Adrenal gland (tissue), 12 donors: ENCODE results near the gene MMP15. TPM values are rescaled to one million over a fixed set of nuclear protein-coding genes. Genes with fewer than 3 reads are reported as not detected.
A peak's percentile ranks its signal among the peaks of the same experiment; 100 is the strongest.

Experiments used
- DNase-seq, 7 donors: peaks; one replicate each; pipeline ENCODE4 v3.0.0-alpha.2; 2019 to 2020
- H3K27ac ChIP-seq, 5 donors: fragments of 200-600 bp; sonication (generic) in 4 of 5; 1 replicate in 3 of 5; 2 replicates in 2 of 5; pipeline versions ENCODE4 v1.5.1 to v1.8.0; 2016 to 2020; ENCODE audit warnings: mild to moderate bottlenecking in 1 of 5
- H3K27me3 ChIP-seq: fragments of 200-600 bp; 2 replicates; pipeline ENCODE4 v1.8.0; 2021
- H3K36me3 ChIP-seq, 2 donors: fragments of 200-600 bp; replicated peaks in 1 of 2; 1 replicate in 1 of 2; 2 replicates in 1 of 2; pipeline versions ENCODE4 v1.5.1 to v1.8.0; 2018 to 2022
- H3K4me1 ChIP-seq, 2 donors: fragments of 200-600 bp; replicated peaks in 1 of 2; 1 replicate in 1 of 2; 2 replicates in 1 of 2; pipeline versions ENCODE4 v1.5.1 to v1.8.0; 2018 to 2021
- H3K4me3 ChIP-seq, 4 donors: fragments of 200-600 bp; sonication (generic) in 3 of 4; one replicate each; pipeline ENCODE4 v1.5.1; 2016 to 2018
- H3K9me3 ChIP-seq, 3 donors: fragments of 200-600 bp; sonication (generic) in 1 of 3; replicated peaks in 1 of 3; 1 replicate in 2 of 3; 2 replicates in 1 of 3; pipeline versions ENCODE4 v1.5.1 to v1.8.0; 2016 to 2021
- POLR2A ChIP-seq, 2 donors: fragments of 450-650 bp; IDR thresholded peaks; one replicate each; pipeline ENCODE4 v1.6.1; 2017; ENCODE audit warnings: antibody characterized with exemption in 2 of 2, mild to moderate bottlenecking in 2 of 2, moderate library complexity in 1 of 2
- WGBS, 4 donors: extraction: QIAGEN DNeasy Blood & Tissue Kit in 2 of 4; methylation state at CpG; one replicate each; pipeline versions ENCODE4 v1.1.5 to v1.1.7; 2013 to 2017; 5-methylcytosine and 5-hydroxymethylcytosine counted together
- intact Hi-C, 2 donors: fragments of 100-400 bp; cut with DNase I; formaldehyde crosslinking; loops; one replicate each; pipeline versions ENCODE4 v1.14.1 to v1.15.0; 2022 to 2023
- polyA plus RNA-seq, 3 donors: library from polyadenylated mRNA; stranded (reverse); fragments of 200-250 nt in 2 of 3; fragments of 350-450 nt in 1 of 3; fragmentation: Illumina TruSeq in 1 of 3; extraction: RNeasy Lipid Tissue Mini Kit (QIAGEN cat#74804) in 1 of 3; gene quantifications; one replicate each; pipeline ENCODE4 v1.2.3, GENCODE V29; 2013 to 2014
- total RNA-seq, 9 donors: library from RNA; depleted of rRNA in 4 of 9; stranded (reverse); fragments of >200 nt in 4 of 9; fragments of 120-200 nt in 1 of 9; fragmentation: NEBNext Ultra II Directional in 1 of 9; extraction: Animal tissue kit (Norgen Biotek cat#: 25700) in 1 of 9; gene quantifications; one replicate each; pipeline versions ENCODE4 v1.1.0 to v1.2.4, GENCODE V29; 2013 to 2023
- TF ChIP-seq, protein P1 (sequence below), 6 experiments: fragments of 450-650 bp in 4 of 6; fragments of 200-600 bp in 2 of 6; sonication (generic) in 1 of 6; IDR thresholded peaks; 1 replicate in 5 of 6; 2 replicates in 1 of 6; pipeline versions ENCODE4 v1.5.1 to v1.8.0; 2016 to 2021; ENCODE audit warnings: antibody characterized with exemption in 6 of 6, mild to moderate bottlenecking in 2 of 6, moderate library complexity in 1 of 6
- donor health status: healthy with polysubstance abuse.
- donor health status: Bipolar disorder and iron deficiency.
- donor health status: DM: yes; HTN: yes; CAD: no.
- donor health status: DM: no; HTN: no; CAD: no.
- donor health status: DM: no; HTN: no; CAD: no.
- donor health status: DM: yes; HTN: yes; CAD: no.

The MMP15 gene
- total and polyA plus RNA-seq, 12 donors, result 2.5 to 11.4 (median 7.2) TPM

DNA sequence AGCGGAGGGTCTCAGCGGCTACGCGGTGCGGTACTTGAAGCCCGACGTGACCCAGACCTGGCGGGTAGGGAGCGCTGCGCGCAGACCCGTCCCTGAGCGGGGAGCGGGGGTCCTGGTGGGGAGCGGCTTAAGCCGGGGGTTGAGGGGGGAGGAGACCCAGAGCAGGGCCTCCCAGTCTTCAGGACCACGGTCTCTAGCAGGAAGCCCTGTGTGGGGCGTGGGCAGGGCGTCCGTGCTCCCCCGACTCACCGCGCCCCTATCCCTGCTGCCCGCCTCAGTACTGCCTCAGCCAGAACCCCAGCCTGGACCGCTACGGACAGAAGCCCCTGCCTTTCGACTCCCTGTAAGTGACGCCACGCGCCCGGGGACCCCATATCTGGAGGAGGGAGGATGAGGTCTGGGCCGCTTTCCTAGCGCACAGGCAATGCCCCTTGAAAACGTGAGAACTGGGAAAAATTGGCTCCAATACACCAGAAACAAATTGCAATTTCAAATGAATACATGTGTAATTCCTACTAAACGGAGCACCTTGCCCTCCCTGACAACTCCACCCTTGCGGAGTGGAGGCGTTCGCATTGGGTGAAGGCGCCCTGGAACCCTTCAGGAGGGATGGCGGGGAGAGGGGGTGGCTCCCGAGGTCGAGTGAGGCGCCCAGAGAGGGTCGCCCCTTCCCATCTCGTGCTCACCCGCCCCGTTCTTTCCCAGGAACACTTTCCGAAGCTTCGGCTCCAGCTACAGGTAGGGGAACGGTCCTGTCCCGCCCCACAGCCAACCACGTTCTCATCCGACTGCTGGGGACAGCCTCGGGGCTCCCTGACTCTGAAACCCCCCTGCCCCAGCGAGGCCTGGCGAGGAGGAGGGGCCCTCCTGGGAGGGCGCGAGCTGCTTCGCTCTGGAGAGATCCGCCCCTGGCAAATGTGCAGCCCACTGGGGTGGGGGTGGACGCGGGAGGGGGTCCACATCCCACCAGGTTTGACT is 40.1 kb upstream of the MMP15 start:
- intact Hi-C loops, result no loop called here
- peak in 1 of 7 donors; percentile 16 for DNase-seq
- Histone ChIP-seq H3K27me3 (no peaks in the 10 kb centered on the region), H3K36me3 (no peaks in the 10 kb centered on the region), H3K4me3 (peak overlapping the region in 2 of 4 donors; percentile 38 to 52), H3K9me3 (no peaks in the 10 kb centered on the region), H3K27ac (peak overlapping the region in 1 of 5 donors; percentile 2), H3K4me1 (peaks cover 12 to 20% of the 10 kb centered on the region in 2 donors)
- TF ChIP-seq POLR2A (IDR thresholded peaks at IDR 0.05), result no peak
- TF ChIP-seq, protein P1, sequence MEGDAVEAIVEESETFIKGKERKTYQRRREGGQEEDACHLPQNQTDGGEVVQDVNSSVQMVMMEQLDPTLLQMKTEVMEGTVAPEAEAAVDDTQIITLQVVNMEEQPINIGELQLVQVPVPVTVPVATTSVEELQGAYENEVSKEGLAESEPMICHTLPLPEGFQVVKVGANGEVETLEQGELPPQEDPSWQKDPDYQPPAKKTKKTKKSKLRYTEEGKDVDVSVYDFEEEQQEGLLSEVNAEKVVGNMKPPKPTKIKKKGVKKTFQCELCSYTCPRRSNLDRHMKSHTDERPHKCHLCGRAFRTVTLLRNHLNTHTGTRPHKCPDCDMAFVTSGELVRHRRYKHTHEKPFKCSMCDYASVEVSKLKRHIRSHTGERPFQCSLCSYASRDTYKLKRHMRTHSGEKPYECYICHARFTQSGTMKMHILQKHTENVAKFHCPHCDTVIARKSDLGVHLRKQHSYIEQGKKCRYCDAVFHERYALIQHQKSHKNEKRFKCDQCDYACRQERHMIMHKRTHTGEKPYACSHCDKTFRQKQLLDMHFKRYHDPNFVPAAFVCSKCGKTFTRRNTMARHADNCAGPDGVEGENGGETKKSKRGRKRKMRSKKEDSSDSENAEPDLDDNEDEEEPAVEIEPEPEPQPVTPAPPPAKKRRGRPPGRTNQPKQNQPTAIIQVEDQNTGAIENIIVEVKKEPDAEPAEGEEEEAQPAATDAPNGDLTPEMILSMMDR (IDR thresholded peaks at IDR 0.05), result no peak
- 21 to 49% (median 28%) methylated on average over 34 to 62 of the region's 62 CpGs for WGBS, 4 donors

DNA sequence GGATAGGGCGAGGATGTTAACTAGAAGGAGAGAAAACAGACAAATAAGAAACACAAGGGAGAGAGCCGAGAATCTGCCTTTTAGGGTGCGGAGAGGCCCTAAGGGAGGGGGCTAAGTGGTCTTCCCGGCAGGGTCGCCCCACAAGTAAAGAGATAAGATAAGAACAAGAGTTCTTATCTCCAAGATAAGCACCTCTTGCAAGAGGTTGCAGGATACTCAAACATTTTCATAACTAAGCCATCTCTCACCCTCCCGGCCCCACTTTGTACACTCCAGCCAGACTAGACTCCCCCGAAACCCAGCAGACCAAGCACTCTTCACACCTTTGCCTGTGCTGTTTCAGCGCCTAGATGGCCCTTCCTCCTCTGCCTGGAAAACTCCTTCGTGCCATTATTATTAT is 39.4 kb upstream of the MMP15 start:
- no peak for DNase-seq
- no peaks in the 10 kb centered on the region for H3K27me3 ChIP-seq
- TF ChIP-seq, protein P1 (IDR thresholded peaks at IDR 0.05), result no peak
- TF ChIP-seq POLR2A (IDR thresholded peaks at IDR 0.05), result no peak
- H3K36me3 ChIP-seq, result no peaks in the 10 kb centered on the region
- WGBS, 4 donors, result 62 to 71% (median 64%) methylated on average over 9 of the region's 9 CpGs
- intact Hi-C loops, result no loop called here
- H3K4me1 ChIP-seq, result peaks cover 12 to 20% of the 10 kb centered on the region in 2 donors
- H3K27ac ChIP-seq, result no peak overlapping the region
- H3K4me3 ChIP-seq, result no peak overlapping the region
- H3K9me3 ChIP-seq, result no peaks in the 10 kb centered on the region

DNA sequence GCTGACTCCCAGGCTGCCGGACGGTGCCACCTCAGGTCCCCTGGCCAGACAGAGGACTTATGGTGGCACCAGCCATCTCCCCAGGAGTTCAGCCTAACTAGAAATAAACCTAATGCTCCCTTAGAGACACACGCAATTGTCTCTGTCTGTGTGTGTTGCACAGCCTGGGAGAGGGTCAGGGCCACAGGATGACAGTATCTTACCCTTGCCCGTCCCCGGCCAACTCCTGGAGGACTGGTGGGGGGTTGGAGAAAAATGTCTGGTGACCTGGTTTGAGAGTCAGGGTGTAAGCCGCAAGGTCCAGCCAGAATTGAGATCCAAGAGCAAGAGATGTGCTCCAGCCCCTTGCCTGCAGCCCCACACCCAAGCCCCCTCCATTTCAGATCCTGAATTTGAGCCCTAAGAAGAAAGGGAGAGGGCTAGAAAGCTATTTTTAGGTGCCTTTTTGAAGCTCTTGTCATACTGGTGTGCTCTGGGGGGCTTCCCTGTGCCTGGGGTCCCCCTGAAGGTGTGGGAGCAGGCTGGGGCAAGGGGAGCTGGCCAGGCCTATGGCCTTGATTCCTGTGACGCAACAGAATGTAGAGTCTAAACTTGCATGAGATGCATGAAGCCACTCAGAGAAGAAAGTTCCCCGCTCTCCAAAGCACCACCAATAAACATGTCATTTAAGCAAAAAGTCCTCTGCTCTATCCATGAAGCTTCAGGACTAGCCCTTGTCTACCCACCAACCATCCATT is 37.9 kb upstream of the MMP15 start:
- Histone ChIP-seq H3K27ac (no peak overlapping the region), H3K4me3 (no peak overlapping the region), H3K4me1 (peaks cover 12 to 20% of the 10 kb centered on the region in 2 donors), H3K27me3 (no peaks in the 10 kb centered on the region), H3K36me3 (no peaks in the 10 kb centered on the region), H3K9me3 (no peaks in the 10 kb centered on the region)
- TF ChIP-seq POLR2A (IDR thresholded peaks at IDR 0.05), result no peak
- TF ChIP-seq, protein P1 (IDR thresholded peaks at IDR 0.05), result no peak
- WGBS, 4 donors, result 62 to 88% (median 76%) methylated on average over 4 to 8 of the region's 8 CpGs
- peak in 5 of 7 donors; percentile 36 to 71 (median 42) for DNase-seq
- intact Hi-C loops, result no loop called here

DNA sequence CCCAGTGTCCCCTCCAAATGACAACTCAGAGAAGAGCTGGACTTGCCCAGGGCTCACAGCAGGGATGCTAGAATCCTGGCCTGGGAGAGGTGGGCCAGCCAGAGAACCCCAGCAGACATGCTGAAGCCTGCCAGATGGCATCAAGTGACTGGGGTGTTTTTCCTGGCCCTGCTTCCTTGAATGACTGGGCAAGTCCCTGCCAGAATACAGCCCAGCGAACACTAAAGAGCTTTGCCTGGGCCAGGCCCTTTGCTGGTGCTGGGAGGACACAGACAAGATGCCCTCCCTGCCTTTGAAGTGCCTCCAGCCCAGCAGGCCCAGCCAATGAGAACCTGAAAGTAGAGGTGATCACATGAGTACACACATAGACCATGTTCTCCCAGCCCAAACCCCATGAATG is 36.6 kb upstream of the MMP15 start:
- Histone ChIP-seq H3K27ac (no peak overlapping the region), H3K36me3 (no peaks in the 10 kb centered on the region), H3K27me3 (no peaks in the 10 kb centered on the region), H3K4me1 (peaks cover 12 to 20% of the 10 kb centered on the region in 2 donors), H3K4me3 (no peak overlapping the region), H3K9me3 (no peaks in the 10 kb centered on the region)
- 69 to 75% (median 74%) methylated on average over 1 of the region's 1 CpG; no CpG with 5 or more reads in 1 of the 4 donors for WGBS, 4 donors
- no peak for DNase-seq
- intact Hi-C loops, result no loop called here
- TF ChIP-seq, protein P1 (IDR thresholded peaks at IDR 0.05), result no peak
- TF ChIP-seq POLR2A (IDR thresholded peaks at IDR 0.05), result no peak
